Adrenal gland (tissue), 12 donors: ENCODE results near the gene HAUS3. TPM values are rescaled to one million over a fixed set of nuclear protein-coding genes. Genes with fewer than 3 reads are reported as not detected.

Experiments
- DNase-seq, 7 donors: peaks; one replicate each; pipeline ENCODE4 v3.0.0-alpha.2; 2019 to 2020
- H3K27ac ChIP-seq, 5 donors: fragments of 200-600 bp; sonication (generic) in 4 of 5; 1 replicate in 3 of 5; 2 replicates in 2 of 5; pipeline versions ENCODE4 v1.5.1 to v1.8.0; 2016 to 2020; ENCODE audit warnings: mild to moderate bottlenecking in 1 of 5
- H3K27me3 ChIP-seq: fragments of 200-600 bp; 2 replicates; pipeline ENCODE4 v1.8.0; 2021
- H3K36me3 ChIP-seq, 2 donors: fragments of 200-600 bp; replicated peaks in 1 of 2; 1 replicate in 1 of 2; 2 replicates in 1 of 2; pipeline versions ENCODE4 v1.5.1 to v1.8.0; 2018 to 2022
- H3K4me1 ChIP-seq, 2 donors: fragments of 200-600 bp; replicated peaks in 1 of 2; 1 replicate in 1 of 2; 2 replicates in 1 of 2; pipeline versions ENCODE4 v1.5.1 to v1.8.0; 2018 to 2021
- H3K4me3 ChIP-seq, 4 donors: fragments of 200-600 bp; sonication (generic) in 3 of 4; one replicate each; pipeline ENCODE4 v1.5.1; 2016 to 2018
- H3K9me3 ChIP-seq, 3 donors: fragments of 200-600 bp; sonication (generic) in 1 of 3; replicated peaks in 1 of 3; 1 replicate in 2 of 3; 2 replicates in 1 of 3; pipeline versions ENCODE4 v1.5.1 to v1.8.0; 2016 to 2021
- POLR2A ChIP-seq, 2 donors: fragments of 450-650 bp; IDR thresholded peaks; one replicate each; pipeline ENCODE4 v1.6.1; 2017; ENCODE audit warnings: antibody characterized with exemption in 2 of 2, mild to moderate bottlenecking in 2 of 2, moderate library complexity in 1 of 2
- WGBS, 4 donors: extraction: QIAGEN DNeasy Blood & Tissue Kit in 2 of 4; methylation state at CpG; one replicate each; pipeline versions ENCODE4 v1.1.5 to v1.1.7; 2013 to 2017; 5-methylcytosine and 5-hydroxymethylcytosine counted together
- intact Hi-C, 2 donors: fragments of 100-400 bp; cut with DNase I; formaldehyde crosslinking; loops; one replicate each; pipeline versions ENCODE4 v1.14.1 to v1.15.0; 2022 to 2023
- polyA plus RNA-seq, 3 donors: library from polyadenylated mRNA; stranded (reverse); fragments of 200-250 nt in 2 of 3; fragments of 350-450 nt in 1 of 3; fragmentation: Illumina TruSeq in 1 of 3; extraction: RNeasy Lipid Tissue Mini Kit (QIAGEN cat#74804) in 1 of 3; gene quantifications; one replicate each; pipeline ENCODE4 v1.2.3, GENCODE V29; 2013 to 2014
- total RNA-seq, 9 donors: library from RNA; depleted of rRNA in 4 of 9; stranded (reverse); fragments of >200 nt in 4 of 9; fragments of 120-200 nt in 1 of 9; fragmentation: NEBNext Ultra II Directional in 1 of 9; extraction: Animal tissue kit (Norgen Biotek cat#: 25700) in 1 of 9; gene quantifications; one replicate each; pipeline versions ENCODE4 v1.1.0 to v1.2.4, GENCODE V29; 2013 to 2023
- TF ChIP-seq, protein P1 (sequence below), 6 experiments: fragments of 450-650 bp in 4 of 6; fragments of 200-600 bp in 2 of 6; sonication (generic) in 1 of 6; IDR thresholded peaks; 1 replicate in 5 of 6; 2 replicates in 1 of 6; pipeline versions ENCODE4 v1.5.1 to v1.8.0; 2016 to 2021; ENCODE audit warnings: antibody characterized with exemption in 6 of 6, mild to moderate bottlenecking in 2 of 6, moderate library complexity in 1 of 6
- donor health status: healthy with polysubstance abuse.
- donor health status: Bipolar disorder and iron deficiency.
- donor health status: DM: yes; HTN: yes; CAD: no.
- donor health status: DM: no; HTN: no; CAD: no.
- donor health status: DM: no; HTN: no; CAD: no.
- donor health status: DM: yes; HTN: yes; CAD: no.

Gene HAUS3
- total and polyA plus RNA-seq, 12 donors = 8.3 to 19.1 (median 13.1) TPM

DNA sequence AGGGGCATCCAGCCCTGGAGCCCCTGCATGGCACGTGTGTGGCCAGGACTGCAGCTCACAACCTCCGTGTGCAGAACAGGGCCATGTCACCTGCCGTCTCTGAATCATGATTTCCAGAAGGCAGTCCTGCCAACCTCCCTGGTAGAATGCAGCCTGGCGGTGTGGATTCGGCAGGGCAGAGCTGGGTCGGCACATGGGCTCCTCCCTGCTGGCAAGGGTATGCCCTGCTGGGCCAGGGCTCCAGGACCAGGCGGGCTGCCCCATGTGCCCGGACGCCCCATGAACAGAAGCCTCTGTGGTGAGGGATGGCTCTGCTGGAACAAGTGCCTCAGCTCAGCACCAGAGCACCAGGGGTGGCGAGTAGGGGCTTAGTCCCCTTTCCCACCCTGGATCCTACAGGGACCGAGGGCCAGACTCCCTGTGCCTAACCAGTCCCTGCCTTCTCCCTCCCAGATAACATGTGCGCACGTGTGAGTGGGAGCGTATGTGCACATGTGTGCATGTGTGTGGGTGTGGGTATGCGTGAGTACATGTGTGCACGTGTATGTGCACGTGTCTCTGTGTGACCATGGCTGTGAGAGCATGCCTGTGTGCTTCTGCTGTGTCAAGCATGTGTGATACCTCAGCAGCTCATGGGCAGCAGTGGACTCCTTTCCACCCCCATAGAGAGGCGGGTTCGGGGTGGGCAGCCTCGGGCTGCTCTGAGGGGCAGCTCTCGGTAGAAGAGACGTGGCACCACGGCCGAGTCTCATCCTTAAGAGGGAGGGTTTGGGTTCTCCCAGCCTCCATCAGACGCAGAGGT lies 30.3 kb upstream of the HAUS3 start:
- Histone ChIP-seq H3K36me3 (no peaks in the 10 kb centered on the region), H3K4me1 (peaks cover 0 to 8% of the 10 kb centered on the region in 2 donors), H3K9me3 (no peaks in the 10 kb centered on the region), H3K27me3 (no peaks in the 10 kb centered on the region), H3K27ac (peak overlapping the region in 1 of 5 donors; percentile 62), H3K4me3 (no peak overlapping the region)
- intact Hi-C loops = no loop called here
- 83 to 96% (median 85%) methylated on average over 6 to 25 of the region's 25 CpGs for WGBS, 4 donors
- peak in 4 of 7 donors; percentile 47 to 86 (median 65) for DNase-seq
- TF ChIP-seq, protein P1, sequence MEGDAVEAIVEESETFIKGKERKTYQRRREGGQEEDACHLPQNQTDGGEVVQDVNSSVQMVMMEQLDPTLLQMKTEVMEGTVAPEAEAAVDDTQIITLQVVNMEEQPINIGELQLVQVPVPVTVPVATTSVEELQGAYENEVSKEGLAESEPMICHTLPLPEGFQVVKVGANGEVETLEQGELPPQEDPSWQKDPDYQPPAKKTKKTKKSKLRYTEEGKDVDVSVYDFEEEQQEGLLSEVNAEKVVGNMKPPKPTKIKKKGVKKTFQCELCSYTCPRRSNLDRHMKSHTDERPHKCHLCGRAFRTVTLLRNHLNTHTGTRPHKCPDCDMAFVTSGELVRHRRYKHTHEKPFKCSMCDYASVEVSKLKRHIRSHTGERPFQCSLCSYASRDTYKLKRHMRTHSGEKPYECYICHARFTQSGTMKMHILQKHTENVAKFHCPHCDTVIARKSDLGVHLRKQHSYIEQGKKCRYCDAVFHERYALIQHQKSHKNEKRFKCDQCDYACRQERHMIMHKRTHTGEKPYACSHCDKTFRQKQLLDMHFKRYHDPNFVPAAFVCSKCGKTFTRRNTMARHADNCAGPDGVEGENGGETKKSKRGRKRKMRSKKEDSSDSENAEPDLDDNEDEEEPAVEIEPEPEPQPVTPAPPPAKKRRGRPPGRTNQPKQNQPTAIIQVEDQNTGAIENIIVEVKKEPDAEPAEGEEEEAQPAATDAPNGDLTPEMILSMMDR (IDR thresholded peaks at IDR 0.05) = no peak
- TF ChIP-seq POLR2A (IDR thresholded peaks at IDR 0.05) = no peak

DNA sequence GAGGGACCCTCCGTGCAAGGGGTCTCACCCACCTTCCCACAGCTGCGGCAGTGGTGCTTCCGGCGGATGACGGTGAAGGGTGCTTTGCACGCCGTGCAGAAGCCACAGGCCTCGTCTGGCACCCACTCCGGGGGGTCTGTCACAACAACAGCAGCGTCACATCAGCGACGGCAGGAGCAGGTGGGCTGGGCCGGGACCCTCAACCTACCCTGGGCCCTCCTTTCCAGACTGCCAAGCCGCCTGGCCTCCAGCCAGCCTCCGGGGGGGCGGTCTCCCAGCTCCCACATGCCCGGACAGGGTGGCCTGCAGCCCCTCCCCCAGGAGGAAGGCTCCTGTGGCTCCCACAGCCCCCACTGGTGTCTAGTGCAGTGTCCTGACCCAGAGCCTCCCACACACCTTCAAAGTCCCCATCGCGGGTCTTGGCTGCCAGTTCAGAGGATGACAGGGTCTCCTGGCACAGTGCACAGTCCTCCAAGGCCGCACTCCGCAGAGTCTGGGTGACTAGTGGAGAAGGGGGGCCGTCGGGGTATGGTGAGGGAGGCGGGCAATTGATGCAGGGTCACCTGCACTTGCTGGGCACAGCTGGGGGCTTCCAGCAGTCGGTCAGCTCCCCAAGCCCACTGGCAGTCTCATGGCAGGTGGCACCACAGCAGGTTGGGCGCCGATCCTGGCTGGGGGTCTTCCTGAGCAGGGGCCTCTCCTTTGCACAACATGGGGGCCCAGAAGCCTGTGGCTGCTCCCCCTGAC lies 29.5 kb upstream of the HAUS3 start:
- TF ChIP-seq, protein P1 (IDR thresholded peaks at IDR 0.05) = no peak
- no peak for TF ChIP-seq POLR2A (IDR thresholded peaks at IDR 0.05)
- no peaks in the 10 kb centered on the region for H3K36me3 ChIP-seq
- DNase-seq = peak in 5 of 7 donors; percentile 57 to 83 (median 70)
- H3K9me3 ChIP-seq = no peaks in the 10 kb centered on the region
- H3K27ac ChIP-seq = peak overlapping the region in 1 of 5 donors; percentile 62
- intact Hi-C loops = no loop called here
- peaks cover 2 to 12% of the 10 kb centered on the region in 2 donors for H3K4me1 ChIP-seq
- H3K4me3 ChIP-seq = no peak overlapping the region
- WGBS, 4 donors = 56 to 83% (median 67%) methylated on average over 9 to 27 of the region's 27 CpGs
- no peaks in the 10 kb centered on the region for H3K27me3 ChIP-seq

DNA sequence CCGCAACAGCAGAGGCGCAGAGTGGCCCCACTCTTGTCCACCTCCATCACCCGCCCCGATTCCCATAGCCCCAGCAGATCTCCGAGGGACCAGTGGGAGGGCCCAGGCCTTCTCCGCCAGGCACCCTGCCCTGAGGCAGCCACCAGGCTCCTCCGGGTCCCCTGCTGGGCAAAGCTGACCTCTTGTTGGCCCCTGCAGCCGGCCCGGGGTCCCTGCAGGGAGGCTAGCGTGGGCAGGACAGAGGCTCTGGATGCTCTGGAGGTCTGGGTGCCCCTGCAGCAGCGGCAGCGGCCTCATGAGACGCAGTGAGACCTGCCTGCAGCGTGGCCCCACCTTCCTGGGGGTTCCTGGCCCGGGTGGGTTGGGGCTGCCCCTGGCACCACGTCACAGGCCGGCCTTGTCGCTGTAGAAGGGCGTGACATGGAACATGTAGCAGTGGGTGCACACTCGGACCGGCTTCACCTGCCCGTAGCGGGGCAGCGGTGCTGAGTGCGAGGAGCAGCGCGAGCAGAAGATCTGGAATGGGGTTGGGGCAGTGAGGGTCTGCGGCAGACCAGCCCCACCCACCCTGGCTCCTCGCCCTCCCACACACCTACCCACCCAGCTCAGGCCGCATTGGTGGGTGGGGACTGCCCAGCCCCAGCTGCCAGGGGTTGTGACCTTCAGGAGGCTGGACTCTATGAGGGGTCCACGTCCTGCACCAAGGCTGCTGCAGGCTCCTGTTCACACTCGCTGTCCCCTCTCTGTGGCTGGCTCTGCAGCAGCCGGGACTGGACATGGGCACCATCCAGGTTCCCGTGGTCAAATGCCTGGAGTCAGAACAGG lies 28.6 kb upstream of the HAUS3 start:
- no peak for TF ChIP-seq POLR2A (IDR thresholded peaks at IDR 0.05)
- TF ChIP-seq, protein P1 (IDR thresholded peaks at IDR 0.05) = no peak
- peaks cover 10 to 21% of the 10 kb centered on the region in 2 donors for H3K4me1 ChIP-seq

More for the DNA sequence above, 28.6 kb upstream of the HAUS3 start:
- Histone ChIP-seq H3K9me3 (no peaks in the 10 kb centered on the region), H3K27ac (no peak overlapping the region), H3K4me3 (no peak overlapping the region), H3K36me3 (no peaks in the 10 kb centered on the region), H3K27me3 (no peaks in the 10 kb centered on the region)
- DNase-seq = peak in 1 of 7 donors; percentile 7
- WGBS, 4 donors = 89 to 93% (median 91%) methylated on average over 23 to 34 of the region's 34 CpGs
- intact Hi-C loops = no loop called here
